HG03378 (cell line): ENCODE results near the gene TACR1.
A peak's percentile ranks its signal among the peaks of the same experiment; 100 is the strongest.
"Not testable (repeated sequence)": the region's sequence is repeated elsewhere in the genome, so short reads cannot be mapped to it uniquely, and the experiment has no call there.

Experiments used
- ATAC-seq: cut with Tn5 transposase; IDR thresholded peaks from one replicate; pipeline ENCODE4 v1.9.1; 2021; ENCODE audit warnings: mild to moderate bottlenecking, moderate library complexity; ENCODE audit not compliant: unreplicated experiment

Gene TACR1

GRCh38 chr2:75199428-75200011 is at the start of gene TACR1:
Gene TACR1 (minus strand): TSS chr2:75199520. CDS start chr2:75198934, 586 bp downstream.
- no peak for ATAC-seq

- ATAC-seq, result not testable (repeated sequence)
These were observed 49.3 kb upstream of the TACR1 start for GRCh38 chr2:75248581-75248980.

GRCh38 chr2:75246441-75247167 is 47.3 kb upstream of the TACR1 start:
- no peak for ATAC-seq

- no peak for ATAC-seq
These were observed 43.9 kb upstream of the TACR1 start for GRCh38 chr2:75243219-75243618.

- no peak for ATAC-seq
These were observed 42.4 kb upstream of the TACR1 start for GRCh38 chr2:75241696-75242095.

- no peak for ATAC-seq
These were observed 39.5 kb upstream of the TACR1 start for GRCh38 chr2:75238670-75239330.

GRCh38 chr2:75237296-75237695 is 38.0 kb upstream of the TACR1 start:
- no peak for ATAC-seq

GRCh38 chr2:75233965-75234364 is 34.6 kb upstream of the TACR1 start:
- no peak for ATAC-seq

GRCh38 chr2:75226617-75227016 is 27.3 kb upstream of the TACR1 start:
- no peak for ATAC-seq

GRCh38 chr2:75226099-75226498 is 26.8 kb upstream of the TACR1 start:
- no peak for ATAC-seq

- no peak for ATAC-seq
These were observed 25.3 kb upstream of the TACR1 start for GRCh38 chr2:75224636-75225094.

- no peak for ATAC-seq
These were observed 23.2 kb upstream of the TACR1 start for GRCh38 chr2:75222527-75222926.

- ATAC-seq, result no peak
These were observed 22.5 kb upstream of the TACR1 start for GRCh38 chr2:75221862-75222261.

- ATAC-seq, result not testable (repeated sequence)
These were observed 19.9 kb upstream of the TACR1 start for GRCh38 chr2:75219213-75219612.

GRCh38 chr2:75211266-75211770 is 12.0 kb upstream of the TACR1 start:
- no peak for ATAC-seq

- no peak for ATAC-seq
These were observed 11.1 kb upstream of the TACR1 start for GRCh38 chr2:75210409-75210808.

GRCh38 chr2:75208738-75209137 is 9.4 kb upstream of the TACR1 start:
- ATAC-seq, result no peak

GRCh38 chr2:75204833-75205232 is 5.5 kb upstream of the TACR1 start:
- peak; percentile 55 for ATAC-seq

- ATAC-seq, result no peak
These were observed 3.0 kb upstream of the TACR1 start for GRCh38 chr2:75202359-75202758.

GRCh38 chr2:75200140-75201096 is 1.1 kb upstream of the TACR1 start:
- ATAC-seq, result no peak
